Neutrophil (primary cell): ENCODE measurements around the gene ALKBH1.

Experiments used
- H3K27ac ChIP-seq: fragments of 200-600 bp; sonication (generic); 2 replicates; pipeline ENCODE4 v1.5.1; 2016; ENCODE audit warnings: mild to moderate bottlenecking, moderate library complexity
- H3K27me3 ChIP-seq: fragments of 200-600 bp; sonication (generic); 2 replicates; pipeline ENCODE4 v1.6.0; 2016; ENCODE audit warnings: mild to moderate bottlenecking
- H3K36me3 ChIP-seq: fragments of 200-600 bp; sonication (generic); 2 replicates; pipeline ENCODE4 v1.5.1; 2017
- H3K4me1 ChIP-seq, 2 experiments: fragments of 200-600 bp in 1 of 2; sonication (generic) in 1 of 2; 1 replicate in 1 of 2; 2 replicates in 1 of 2; pipeline versions ENCODE4 v1.5.1 to v1.6.1; 2013 to 2016; ENCODE audit warnings: low read depth in 1 of 2, low read length in 1 of 2, mild to moderate bottlenecking in 1 of 2, moderate library complexity in 1 of 2; ENCODE audit not compliant: control insufficient read depth in 1 of 2, insufficient read depth in 1 of 2
- H3K4me3 ChIP-seq, 2 experiments: fragments of 200-600 bp in 1 of 2; sonication (generic) in 1 of 2; 1 replicate in 1 of 2; 2 replicates in 1 of 2; pipeline ENCODE4 v1.5.1; 2013 to 2016; ENCODE audit warnings: low read depth in 1 of 2, low read length in 1 of 2, mild to moderate bottlenecking in 1 of 2, moderate library complexity in 1 of 2
- H3K9me3 ChIP-seq: fragments of 200-600 bp; sonication (generic); 2 replicates; pipeline ENCODE4 v1.5.1; 2016
- TF ChIP-seq, protein P1 (sequence below): fragments of 200-600 bp; sonication (generic); IDR thresholded peaks from 2 replicates; pipeline ENCODE4 v1.5.1; 2016; ENCODE audit warnings: antibody characterized with exemption

The ALKBH1 gene

DNA sequence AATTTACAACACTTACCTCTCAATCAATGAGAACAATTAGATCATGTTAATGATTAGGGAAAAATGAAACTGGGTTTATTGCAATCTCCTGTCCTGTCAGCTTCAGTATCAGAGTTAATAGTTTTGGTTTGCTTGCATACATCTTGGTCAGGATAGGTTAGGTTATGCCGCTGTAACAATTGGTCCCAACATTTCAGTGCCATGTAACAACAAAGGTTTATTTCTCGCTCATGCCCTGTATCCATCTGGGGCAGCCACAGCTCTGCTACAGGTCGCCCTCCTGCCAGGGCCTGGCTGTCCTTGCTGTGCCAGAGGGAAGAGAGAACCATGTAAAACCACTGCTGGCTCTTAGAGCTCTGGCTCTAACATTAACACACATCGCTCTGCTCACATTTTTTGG lies 60.9 kb downstream of the ALKBH1 start:
- TF ChIP-seq, protein P1, sequence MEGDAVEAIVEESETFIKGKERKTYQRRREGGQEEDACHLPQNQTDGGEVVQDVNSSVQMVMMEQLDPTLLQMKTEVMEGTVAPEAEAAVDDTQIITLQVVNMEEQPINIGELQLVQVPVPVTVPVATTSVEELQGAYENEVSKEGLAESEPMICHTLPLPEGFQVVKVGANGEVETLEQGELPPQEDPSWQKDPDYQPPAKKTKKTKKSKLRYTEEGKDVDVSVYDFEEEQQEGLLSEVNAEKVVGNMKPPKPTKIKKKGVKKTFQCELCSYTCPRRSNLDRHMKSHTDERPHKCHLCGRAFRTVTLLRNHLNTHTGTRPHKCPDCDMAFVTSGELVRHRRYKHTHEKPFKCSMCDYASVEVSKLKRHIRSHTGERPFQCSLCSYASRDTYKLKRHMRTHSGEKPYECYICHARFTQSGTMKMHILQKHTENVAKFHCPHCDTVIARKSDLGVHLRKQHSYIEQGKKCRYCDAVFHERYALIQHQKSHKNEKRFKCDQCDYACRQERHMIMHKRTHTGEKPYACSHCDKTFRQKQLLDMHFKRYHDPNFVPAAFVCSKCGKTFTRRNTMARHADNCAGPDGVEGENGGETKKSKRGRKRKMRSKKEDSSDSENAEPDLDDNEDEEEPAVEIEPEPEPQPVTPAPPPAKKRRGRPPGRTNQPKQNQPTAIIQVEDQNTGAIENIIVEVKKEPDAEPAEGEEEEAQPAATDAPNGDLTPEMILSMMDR = no peak
- no peaks in the 10 kb centered on the region for H3K9me3 ChIP-seq
- no peak overlapping the region for H3K4me3 ChIP-seq

DNA sequence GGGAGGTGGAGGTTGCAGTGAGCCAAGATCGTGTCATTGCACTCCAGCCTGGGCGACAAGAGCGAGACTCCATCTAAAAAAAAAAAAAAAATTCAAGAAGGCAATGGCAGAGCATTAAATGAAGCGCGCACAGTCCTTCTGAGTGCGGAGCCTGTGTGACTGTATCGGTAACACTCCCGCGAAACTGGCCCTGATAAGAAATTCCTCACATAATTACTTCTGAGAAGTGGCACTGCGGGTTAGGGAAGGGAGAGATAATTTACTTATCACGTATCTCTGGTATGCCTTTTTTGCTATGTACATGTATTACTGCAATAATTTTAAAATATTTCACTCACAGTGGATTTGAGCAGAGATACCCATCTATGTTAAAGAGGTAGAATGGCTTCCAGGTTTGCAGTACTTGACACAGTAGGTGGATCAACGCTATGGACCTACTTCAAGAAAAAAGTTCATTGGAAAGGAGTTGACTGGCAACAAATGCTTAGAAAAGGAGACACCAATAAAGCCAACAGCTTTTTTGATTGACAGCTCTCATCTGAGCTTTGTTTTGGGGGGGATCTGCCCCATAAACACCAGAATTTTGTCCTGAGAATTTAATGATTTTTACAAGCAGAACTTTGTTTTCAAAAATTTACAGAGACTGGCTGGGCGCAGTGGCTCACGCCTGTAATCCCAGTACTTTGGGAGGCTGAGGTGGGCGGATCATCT lies 62.1 kb downstream of the ALKBH1 start:
- H3K9me3 ChIP-seq = no peaks in the 10 kb centered on the region
- TF ChIP-seq, protein P1 = no peak
- H3K36me3 ChIP-seq = no peaks in the 10 kb centered on the region
- H3K4me1 ChIP-seq = peaks cover 19 to 21% of the 10 kb centered on the region in 2 experiments
- H3K4me3 ChIP-seq = no peak overlapping the region
- no peak overlapping the region for H3K27ac ChIP-seq
- no peaks in the 10 kb centered on the region for H3K27me3 ChIP-seq

More for the DNA sequence above, 60.9 kb downstream of the ALKBH1 start:
- Histone ChIP-seq H3K4me1 (peaks cover 7 to 11% of the 10 kb centered on the region in 2 experiments), H3K27me3 (no peaks in the 10 kb centered on the region), H3K36me3 (no peaks in the 10 kb centered on the region), H3K27ac (no peak overlapping the region)

DNA sequence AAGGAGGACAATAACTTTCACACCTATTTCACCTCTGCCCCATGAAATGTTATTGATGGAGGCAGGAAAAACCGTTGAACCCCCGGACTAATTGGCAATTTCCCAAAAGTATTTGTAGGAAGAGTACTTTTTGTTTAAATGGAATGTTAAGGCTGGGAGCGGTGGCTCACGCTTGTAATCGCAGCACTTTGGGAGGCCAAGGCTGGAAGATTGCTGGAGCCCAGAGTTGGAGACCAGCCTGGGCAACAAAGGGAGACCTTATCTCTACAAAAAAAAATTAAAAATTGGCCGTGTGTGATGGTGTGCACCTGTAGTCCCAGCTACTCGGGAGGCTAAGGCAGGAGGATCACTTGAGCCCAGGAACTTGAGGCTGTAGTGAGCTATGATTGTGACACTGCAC lies 65.4 kb downstream of the ALKBH1 start:
- no peaks in the 10 kb centered on the region for H3K9me3 ChIP-seq
- no peaks in the 10 kb centered on the region for H3K27me3 ChIP-seq
- peak overlapping the region; percentile 96 for H3K27ac ChIP-seq
- peak overlapping the region; percentile 67 to 76 for H3K4me3 ChIP-seq
- no peaks in the 10 kb centered on the region for H3K36me3 ChIP-seq
- peaks cover 20 to 22% of the 10 kb centered on the region in 2 experiments for H3K4me1 ChIP-seq
- TF ChIP-seq, protein P1 = no peak

DNA sequence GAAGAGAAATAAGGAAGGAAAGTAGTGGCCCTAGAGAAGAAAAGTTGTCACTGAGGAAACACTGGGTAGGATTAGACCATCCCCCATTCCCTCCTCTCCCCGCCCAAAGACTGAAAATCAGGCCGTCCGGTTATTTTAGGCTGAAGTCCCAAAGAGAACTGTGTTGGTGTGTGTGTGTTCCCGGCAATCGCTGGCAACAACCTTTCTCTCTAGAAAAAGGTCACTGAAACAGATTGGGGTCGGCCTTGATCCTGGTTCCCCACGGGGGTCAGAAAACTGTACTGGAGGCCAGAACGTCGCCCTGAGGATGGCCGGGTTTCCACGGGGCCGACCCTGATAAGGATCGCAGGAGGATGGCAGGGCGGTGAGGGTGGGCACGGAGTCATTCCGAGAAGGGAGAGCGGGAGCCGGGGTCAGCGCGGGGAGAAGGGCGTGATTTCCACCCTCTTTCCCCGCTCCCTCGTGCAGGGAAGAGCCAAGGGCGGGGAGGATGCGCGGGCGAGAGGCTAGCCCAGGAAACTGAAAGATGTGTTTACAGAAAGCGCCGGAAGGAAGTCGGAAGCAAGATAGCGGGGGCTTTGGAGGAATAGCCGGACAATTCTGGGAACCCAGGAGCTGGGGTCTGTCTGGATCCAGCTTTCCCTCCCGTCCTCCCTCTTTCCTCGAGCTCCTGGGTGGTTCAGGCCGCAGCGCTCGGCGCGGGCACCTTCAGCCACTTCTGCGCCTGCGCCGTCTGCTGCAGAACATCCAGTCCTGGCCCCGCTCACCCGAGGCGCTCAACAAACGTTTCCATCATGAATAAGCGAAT lies 66.1 kb downstream of the ALKBH1 start:
- H3K27me3 ChIP-seq = no peaks in the 10 kb centered on the region
- H3K4me3 ChIP-seq = peak overlapping the region; percentile 67 to 76
- H3K4me1 ChIP-seq = peaks cover 20 to 22% of the 10 kb centered on the region in 2 experiments
- peak overlapping the region; percentile 96 for H3K27ac ChIP-seq
- H3K36me3 ChIP-seq = no peaks in the 10 kb centered on the region
- TF ChIP-seq, protein P1 = no peak
- no peaks in the 10 kb centered on the region for H3K9me3 ChIP-seq

DNA sequence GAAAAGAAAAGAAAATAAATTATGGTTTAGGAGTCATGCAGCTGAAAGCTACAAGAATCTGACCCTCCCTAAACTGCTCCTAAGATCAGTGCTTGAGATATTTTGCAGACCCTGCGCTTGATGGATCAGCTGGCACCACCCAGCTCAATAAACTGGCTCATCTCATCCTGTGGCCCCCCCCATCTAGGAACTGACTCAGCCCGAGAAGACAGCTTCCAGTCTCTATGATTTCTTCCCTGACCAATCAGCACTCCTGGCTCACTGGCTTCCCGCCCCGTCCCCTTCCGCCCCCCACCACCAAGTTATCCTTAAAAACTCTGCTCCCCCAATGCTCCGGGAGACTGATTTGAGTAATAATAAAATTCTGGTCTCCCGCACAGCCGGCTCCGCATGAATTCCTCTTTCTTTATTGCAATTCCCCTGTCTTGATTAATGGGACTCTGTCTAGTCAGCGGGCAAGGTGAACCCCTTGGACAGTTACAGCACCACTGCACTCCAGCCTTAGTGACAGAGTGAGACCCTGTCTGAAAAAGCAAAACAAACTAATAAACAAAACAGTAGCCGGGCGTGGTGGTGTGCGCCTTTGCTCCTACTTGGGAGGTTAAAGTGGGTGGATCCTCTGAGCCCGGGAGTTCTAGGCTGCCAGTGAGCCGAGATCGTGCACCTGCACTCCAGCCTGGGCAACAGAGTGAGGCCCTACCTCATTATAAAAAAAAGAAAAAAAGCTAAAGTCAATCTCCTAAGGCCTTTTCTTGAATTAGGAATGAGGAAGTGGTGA lies 66.9 kb downstream of the ALKBH1 start:
- no peaks in the 10 kb centered on the region for H3K9me3 ChIP-seq
- H3K4me3 ChIP-seq = peak overlapping the region; percentile 67 to 76
- TF ChIP-seq, protein P1 = no peak
- H3K27me3 ChIP-seq = no peaks in the 10 kb centered on the region
- H3K27ac ChIP-seq = peak overlapping the region; percentile 96
- no peaks in the 10 kb centered on the region for H3K36me3 ChIP-seq
- peaks cover 20 to 22% of the 10 kb centered on the region in 2 experiments for H3K4me1 ChIP-seq
